DOHH2 (cell line): ENCODE measurements around the gene PCTP.

ENCODE experiments used
- EZH2phosphoT487 ChIP-seq: fragments of 200-600 bp; sonication (generic); IDR thresholded peaks from 2 replicates; pipeline ENCODE4 v1.6.1; 2017; ENCODE audit warnings: borderline replicate concordance, mild to moderate bottlenecking, antibody characterized with exemption, low read length, moderate library complexity, mixed read lengths
- TF ChIP-seq, protein P1 (sequence below): fragments of 200-600 bp; sonication (generic); IDR thresholded peaks from one replicate; pipeline ENCODE4 v1.5.1; 2014; ENCODE audit warnings: antibody characterized with exemption, mild to moderate bottlenecking, low read depth, low read length; ENCODE audit not compliant: poor library complexity, severe bottlenecking

DNA sequence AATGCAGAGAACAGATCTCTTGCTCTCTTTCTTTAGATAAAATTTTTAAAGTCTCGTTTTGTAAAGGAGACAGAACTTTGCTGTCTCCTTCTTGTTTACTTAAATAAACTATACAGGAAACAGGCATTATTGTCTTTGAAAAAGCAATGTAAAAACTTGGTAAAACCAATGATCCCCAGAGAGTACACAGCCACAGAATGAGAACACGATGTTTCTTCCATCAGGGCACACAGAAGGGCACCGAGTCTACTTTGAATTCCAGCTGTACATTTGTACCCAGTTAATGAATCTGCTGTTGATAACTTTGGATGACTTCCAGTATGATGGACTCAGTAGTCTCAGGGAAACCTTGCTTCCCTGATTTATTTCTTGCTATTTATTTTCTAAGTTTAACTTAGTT is 20.0 kb upstream of the PCTP start:
- TF ChIP-seq, protein P1, sequence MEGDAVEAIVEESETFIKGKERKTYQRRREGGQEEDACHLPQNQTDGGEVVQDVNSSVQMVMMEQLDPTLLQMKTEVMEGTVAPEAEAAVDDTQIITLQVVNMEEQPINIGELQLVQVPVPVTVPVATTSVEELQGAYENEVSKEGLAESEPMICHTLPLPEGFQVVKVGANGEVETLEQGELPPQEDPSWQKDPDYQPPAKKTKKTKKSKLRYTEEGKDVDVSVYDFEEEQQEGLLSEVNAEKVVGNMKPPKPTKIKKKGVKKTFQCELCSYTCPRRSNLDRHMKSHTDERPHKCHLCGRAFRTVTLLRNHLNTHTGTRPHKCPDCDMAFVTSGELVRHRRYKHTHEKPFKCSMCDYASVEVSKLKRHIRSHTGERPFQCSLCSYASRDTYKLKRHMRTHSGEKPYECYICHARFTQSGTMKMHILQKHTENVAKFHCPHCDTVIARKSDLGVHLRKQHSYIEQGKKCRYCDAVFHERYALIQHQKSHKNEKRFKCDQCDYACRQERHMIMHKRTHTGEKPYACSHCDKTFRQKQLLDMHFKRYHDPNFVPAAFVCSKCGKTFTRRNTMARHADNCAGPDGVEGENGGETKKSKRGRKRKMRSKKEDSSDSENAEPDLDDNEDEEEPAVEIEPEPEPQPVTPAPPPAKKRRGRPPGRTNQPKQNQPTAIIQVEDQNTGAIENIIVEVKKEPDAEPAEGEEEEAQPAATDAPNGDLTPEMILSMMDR: no peak
- no peak for TF ChIP-seq EZH2phosphoT487
